IMR-90 (cell line): ENCODE results near the gene MREG. TPM values are rescaled to one million over a fixed set of nuclear protein-coding genes. Genes with fewer than 3 reads are reported as not detected.

ENCODE experiments used
- ATAC-seq: fragments of 200-7000 bp; cut with Tn5 transposase; 2 replicates; pipeline ENCODE4 v1.9.1; 2020; ENCODE audit warnings: low read depth, mild to moderate bottlenecking, moderate library complexity
- BruUV-seq: library from RNA; stranded (reverse); fragments of 400-500 nt; replicated peaks from 2 replicates; lab custom pipeline; 2021; lab: Mats Ljungman, UMichigan
- CTCF ChIA-PET: fragments of 300-600 bp; formaldehyde crosslinking; extraction: SDS; loops from one replicate; lab custom pipeline; 2021; ENCODE audit warnings: antibody characterized with exemption; lab: Yijun Ruan, JAX
- POLR2A ChIA-PET: fragments of 300-600 bp; sonication (Branson Sonifier 250); formaldehyde crosslinking; loops from one replicate; lab custom pipeline; 2022; ENCODE audit warnings: antibody characterized with exemption; ENCODE audit not compliant: unreplicated experiment; lab: Charles Lee
- DNase-seq: peaks from one replicate; pipeline ENCODE4 v3.0.0; 2013
- H2AFZ ChIP-seq: replicated peaks from 2 replicates; pipeline ENCODE3; 2013; ENCODE audit warnings: low read length, mild to moderate bottlenecking; ENCODE audit not compliant: poor library complexity
- H2AK5ac ChIP-seq: 2 replicates; pipeline ENCODE4 v1.6.1; 2013; ENCODE audit warnings: low read depth, low read length, inconsistent platforms
- H2AK9ac ChIP-seq: replicated peaks from 2 replicates; pipeline ENCODE3; 2013; ENCODE audit warnings: mild to moderate bottlenecking, low read depth, low read length, moderate library complexity; ENCODE audit not compliant: poor library complexity
- H2BK120ac ChIP-seq: 2 replicates; pipeline ENCODE4 v1.6.1; 2013; ENCODE audit warnings: low read depth, low read length, inconsistent platforms
- H2BK15ac ChIP-seq: 3 replicates; pipeline ENCODE4 v1.6.1; 2013; ENCODE audit warnings: low read depth, low read length, inconsistent platforms
- H2BK20ac ChIP-seq: 2 replicates; pipeline ENCODE4 v1.6.1; 2013; ENCODE audit warnings: low read depth, mild to moderate bottlenecking, inconsistent platforms, low read length, moderate library complexity
- H2BK5ac ChIP-seq: 2 replicates; pipeline ENCODE4 v1.6.1; 2013; ENCODE audit warnings: mild to moderate bottlenecking, low read depth, low read length, inconsistent platforms; ENCODE audit not compliant: poor library complexity, severe bottlenecking
- H3K14ac ChIP-seq: replicated peaks from 2 replicates; pipeline ENCODE4 v1.6.1; 2013; ENCODE audit warnings: low read depth, low read length, inconsistent platforms
- H3K18ac ChIP-seq: 2 replicates; pipeline ENCODE4 v1.6.1; 2013; ENCODE audit warnings: low read depth, low read length, control low read depth
- H3K23ac ChIP-seq: 2 replicates; pipeline ENCODE4 v1.6.1; 2013; ENCODE audit warnings: low read depth, low read length, inconsistent platforms
- H3K27ac ChIP-seq: 2 replicates; pipeline ENCODE4 v1.5.1; 2013; ENCODE audit warnings: mild to moderate bottlenecking, control low read depth, low read length; ENCODE audit not compliant: insufficient read depth
- H3K27me3 ChIP-seq: 2 replicates; pipeline ENCODE4 v1.6.1; 2013; ENCODE audit warnings: low read length; ENCODE audit not compliant: control insufficient read depth, insufficient read depth
- H3K36me3 ChIP-seq: 2 replicates; pipeline ENCODE4 v1.6.1; 2013; ENCODE audit warnings: low read length, mixed read lengths; ENCODE audit not compliant: control insufficient read depth, insufficient read depth
- H3K4ac ChIP-seq: 2 replicates; pipeline ENCODE4 v1.6.1; 2013; ENCODE audit warnings: low read depth, low read length, inconsistent platforms
- H3K4me1 ChIP-seq: 2 replicates; pipeline ENCODE4 v1.6.1; 2013; ENCODE audit warnings: low read length, mixed read lengths; ENCODE audit not compliant: control insufficient read depth, insufficient read depth
- H3K4me2 ChIP-seq: 2 replicates; pipeline ENCODE4 v1.6.1; 2013; ENCODE audit warnings: low read depth, mild to moderate bottlenecking, control low read depth, low read length, moderate library complexity
- H3K4me3 ChIP-seq: 2 replicates; pipeline ENCODE4 v1.5.1; 2013; ENCODE audit warnings: low read depth, mild to moderate bottlenecking, control low read depth, low read length, moderate library complexity; ENCODE audit not compliant: insufficient read depth
- H3K56ac ChIP-seq: 2 replicates; pipeline ENCODE4 v1.6.1; 2013; ENCODE audit warnings: low read length, inconsistent platforms; ENCODE audit not compliant: insufficient read depth; ENCODE audit errors: extremely low read depth
- H3K79me1 ChIP-seq, 2 experiments: 2 replicates each; pipeline ENCODE4 v1.6.1; 2013; ENCODE audit warnings: low read length in 2 of 2, inconsistent platforms in 1 of 2, low read depth in 1 of 2
- H3K9ac ChIP-seq: 2 replicates; pipeline ENCODE4 v1.6.1; 2013; ENCODE audit warnings: low read depth, low read length, control low read depth
- H3K9me1 ChIP-seq: 2 replicates; pipeline ENCODE4 v1.6.1; 2013; ENCODE audit warnings: low read length, inconsistent platforms; ENCODE audit not compliant: insufficient read depth
- H3K9me3 ChIP-seq: 2 replicates; pipeline ENCODE4 v1.6.1; 2013; ENCODE audit warnings: low read length; ENCODE audit not compliant: control insufficient read depth, insufficient read depth
- H4K20me1 ChIP-seq: 2 replicates; pipeline ENCODE4 v1.6.1; 2013; ENCODE audit warnings: low read length, inconsistent platforms; ENCODE audit not compliant: insufficient read depth
- H4K5ac ChIP-seq: 2 replicates; pipeline ENCODE4 v1.6.1; 2013; ENCODE audit warnings: mild to moderate bottlenecking, low read depth, low read length, control low read depth
- H4K8ac ChIP-seq, 2 experiments: 2 replicates each; pipeline ENCODE4 v1.6.1; 2013; ENCODE audit warnings: low read depth in 2 of 2, low read length in 2 of 2, control low read depth in 1 of 2, inconsistent platforms in 1 of 2
- H4K91ac ChIP-seq: 2 replicates; pipeline ENCODE4 v1.6.1; 2013; ENCODE audit warnings: low read depth, low read length, inconsistent platforms; ENCODE audit not compliant: insufficient read depth
- CEBPB ChIP-seq: IDR thresholded peaks from 2 replicates; pipeline ENCODE4 v1.6.1; 2012; ENCODE audit warnings: low read depth, low read length, improper control_type of control experiment
- CHD1 ChIP-seq: IDR thresholded peaks from 2 replicates; pipeline ENCODE4 v1.6.1; 2012; ENCODE audit warnings: low read depth, low read length, improper control_type of control experiment
- FOS ChIP-seq: fragments of 150-350 bp; IDR thresholded peaks from 2 replicates; pipeline ENCODE4 v1.6.1; 2016; ENCODE audit warnings: low read depth, low read length
- MAFK ChIP-seq: IDR thresholded peaks from 2 replicates; pipeline ENCODE4 v1.6.1; 2012; ENCODE audit warnings: low read depth, low read length, improper control_type of control experiment
- MAZ ChIP-seq: IDR thresholded peaks from 2 replicates; pipeline ENCODE4 v1.6.1; 2012; ENCODE audit warnings: low read depth, mild to moderate bottlenecking, low read length, improper control_type of control experiment, moderate library complexity, borderline replicate concordance
- MXI1 ChIP-seq: IDR thresholded peaks from 2 replicates; pipeline ENCODE4 v1.6.1; 2012; ENCODE audit warnings: low read depth, mild to moderate bottlenecking, low read length, moderate library complexity, borderline replicate concordance
- NFE2L2 ChIP-seq: fragments of 150-350 bp; IDR thresholded peaks from 2 replicates; pipeline ENCODE4 v1.6.1; 2016; ENCODE audit warnings: low read depth, mild to moderate bottlenecking, low read length
- POLR2A ChIP-seq: IDR thresholded peaks from 2 replicates; pipeline ENCODE4 v1.6.1; 2012; ENCODE audit warnings: mild to moderate bottlenecking, low read depth, low read length
- RAD21 ChIP-seq: IDR thresholded peaks from 2 replicates; pipeline ENCODE4 v1.6.1; 2012; ENCODE audit warnings: low read length, improper control_type of control experiment
- RCOR1 ChIP-seq: IDR thresholded peaks from 2 replicates; pipeline ENCODE4 v1.6.1; 2012; ENCODE audit warnings: mild to moderate bottlenecking, low read length, improper control_type of control experiment; ENCODE audit not compliant: insufficient replicate concordance
- SMC3 ChIP-seq: fragments of 150-350 bp; IDR thresholded peaks from 2 replicates; pipeline ENCODE4 v1.6.1; 2016; ENCODE audit warnings: low read depth, mild to moderate bottlenecking, antibody characterized with exemption, low read length, moderate library complexity
- WGBS, 2 experiments: methylation state at CpG; one replicate each; pipeline versions ENCODE4 v1.1.5 to v1.1.7; 2013; ENCODE audit warnings: missing lambda C conversion rate in 2 of 2; ENCODE audit not compliant: insufficient read length in 1 of 2; ENCODE audit errors: extremely low coverage in 2 of 2; 5-methylcytosine and 5-hydroxymethylcytosine counted together
- dilution Hi-C: fragments of 300-500 bp; cut with HindIII; formaldehyde crosslinking; loops from one replicate; pipeline ENCODE4 v1.14.3; 2018; ENCODE audit warnings: low sequenced_read_pairs; ENCODE audit not compliant: unreplicated experiment
- in situ Hi-C: fragments of 300-500 bp; cut with MboI; formaldehyde crosslinking; loops from 3 replicates; pipeline ENCODE4 v1.14.3; 2019; ENCODE audit warnings: low sequenced_read_pairs, inconsistent platforms, mixed read lengths
- intact Hi-C: fragments of 100-400 bp; cut with micrococcal nuclease; formaldehyde crosslinking; loops from 2 replicates; pipeline ENCODE4 v1.10.0; 2022
- polyA plus RNA-seq, 3 experiments: library from polyadenylated mRNA; depleted of rRNA; stranded (reverse); fragments of >200 nt; gene quantifications; 2 replicates each; pipeline ENCODE4 v1.2.3, GENCODE V29; 2012; ENCODE audit warnings: low replicate concordance in 1 of 3
- total RNA-seq: library from RNA; depleted of rRNA; stranded (reverse); fragments of >200 nt; gene quantifications from 2 replicates; pipeline ENCODE4 v1.2.3, GENCODE V29; 2012
- TF ChIP-seq, protein P1 (sequence below): fragments of 150-350 bp; IDR thresholded peaks from 2 replicates; pipeline ENCODE4 v1.6.1; 2017; ENCODE audit warnings: mild to moderate bottlenecking, antibody characterized with exemption, low read length, low read depth
- TF ChIP-seq, protein P2 (sequence below): fragments of 150-350 bp; IDR thresholded peaks from 2 replicates; pipeline ENCODE4 v1.6.1; 2016; ENCODE audit warnings: low read depth, mild to moderate bottlenecking, low read length, moderate library complexity, borderline replicate concordance

The MREG gene
- total and polyA plus RNA-seq, 2 of the 4 experiments (the other 2 are of a cell fraction): 1.0 to 1.8 TPM

DNA sequence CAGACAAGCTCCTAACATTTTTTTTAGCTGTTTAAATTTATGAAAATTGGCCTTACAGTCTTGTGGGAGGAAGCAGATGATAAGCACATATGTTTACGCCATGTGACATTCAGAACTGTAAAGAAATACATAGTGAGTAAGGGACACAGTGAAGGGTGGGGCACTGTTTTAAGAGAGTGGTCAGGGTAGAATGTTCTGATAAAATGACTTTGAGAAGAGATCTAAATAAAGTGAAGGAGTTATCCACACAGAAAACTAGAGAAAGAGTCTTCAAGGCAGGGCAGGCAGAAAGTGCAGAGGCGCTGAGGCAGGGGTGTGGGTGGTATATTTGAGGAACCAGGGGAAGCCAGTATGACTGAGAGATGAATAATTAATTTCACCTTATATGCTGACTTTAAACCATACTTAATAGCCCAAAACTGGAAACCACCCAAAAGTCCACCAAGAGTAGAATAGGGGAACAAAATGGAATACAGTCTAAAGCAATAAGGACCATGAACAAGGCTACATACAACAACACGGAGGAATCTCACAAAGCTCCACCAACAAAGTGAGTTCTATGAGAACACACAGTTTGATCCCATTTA lies 8.6 kb downstream of the MREG start:
- in situ Hi-C loops (no loop called here), intact Hi-C loops (no loop called here), dilution Hi-C loops (no loop called here)
- H2AFZ ChIP-seq: no peak overlapping the region
- no peak overlapping the region for H3K4me3 ChIP-seq
- H3K4ac ChIP-seq: no peak overlapping the region
- H2AK9ac ChIP-seq: no peak overlapping the region
- CTCF ChIA-PET: no interaction called here
- no peaks in the 10 kb centered on the region for H3K4me1 ChIP-seq
- H3K23ac ChIP-seq: no peak overlapping the region
- BruUV-seq: no TSS peak
- no peak overlapping the region for H3K18ac ChIP-seq
- H4K8ac ChIP-seq: no peak overlapping the region
- H3K36me3 ChIP-seq: no peaks in the 10 kb centered on the region
- no peak overlapping the region for H2BK5ac ChIP-seq
- no peak overlapping the region for H3K4me2 ChIP-seq
- H3K9ac ChIP-seq: no peak overlapping the region
- no peaks in the 10 kb centered on the region for H3K79me1 ChIP-seq
- WGBS, 2 experiments: 100% methylated on average over 1 of the region's 3 CpGs; no CpG with 5 or more reads in 1 of the 2 experiments
- H3K27me3 ChIP-seq: no peaks in the 10 kb centered on the region
- H2BK20ac ChIP-seq: no peak overlapping the region
- H2AK5ac ChIP-seq: no peak overlapping the region
- no peak overlapping the region for H2BK15ac ChIP-seq
- no peak overlapping the region for H4K5ac ChIP-seq
- no peak overlapping the region for H4K91ac ChIP-seq
- H3K14ac ChIP-seq: no peak overlapping the region
- no peaks in the 10 kb centered on the region for H4K20me1 ChIP-seq
- no peak overlapping the region for H3K27ac ChIP-seq
- no peaks in the 10 kb centered on the region for H3K9me3 ChIP-seq
- no peaks in the 10 kb centered on the region for H3K9me1 ChIP-seq
- no peak for DNase-seq
- no peak overlapping the region for H3K56ac ChIP-seq
- H2BK120ac ChIP-seq: no peak overlapping the region
- POLR2A ChIA-PET: no interaction called here
- TF ChIP-seq, protein P1, sequence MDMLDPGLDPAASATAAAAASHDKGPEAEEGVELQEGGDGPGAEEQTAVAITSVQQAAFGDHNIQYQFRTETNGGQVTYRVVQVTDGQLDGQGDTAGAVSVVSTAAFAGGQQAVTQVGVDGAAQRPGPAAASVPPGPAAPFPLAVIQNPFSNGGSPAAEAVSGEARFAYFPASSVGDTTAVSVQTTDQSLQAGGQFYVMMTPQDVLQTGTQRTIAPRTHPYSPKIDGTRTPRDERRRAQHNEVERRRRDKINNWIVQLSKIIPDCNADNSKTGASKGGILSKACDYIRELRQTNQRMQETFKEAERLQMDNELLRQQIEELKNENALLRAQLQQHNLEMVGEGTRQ: no peak
- TF ChIP-seq, protein P2, sequence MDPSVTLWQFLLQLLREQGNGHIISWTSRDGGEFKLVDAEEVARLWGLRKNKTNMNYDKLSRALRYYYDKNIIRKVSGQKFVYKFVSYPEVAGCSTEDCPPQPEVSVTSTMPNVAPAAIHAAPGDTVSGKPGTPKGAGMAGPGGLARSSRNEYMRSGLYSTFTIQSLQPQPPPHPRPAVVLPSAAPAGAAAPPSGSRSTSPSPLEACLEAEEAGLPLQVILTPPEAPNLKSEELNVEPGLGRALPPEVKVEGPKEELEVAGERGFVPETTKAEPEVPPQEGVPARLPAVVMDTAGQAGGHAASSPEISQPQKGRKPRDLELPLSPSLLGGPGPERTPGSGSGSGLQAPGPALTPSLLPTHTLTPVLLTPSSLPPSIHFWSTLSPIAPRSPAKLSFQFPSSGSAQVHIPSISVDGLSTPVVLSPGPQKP: no peak
- TF ChIP-seq NFE2L2 (no peak), CEBPB (no peak), MAFK (no peak), RCOR1 (no peak), MXI1 (no peak), FOS (no peak), RAD21 (no peak), MAZ (no peak), POLR2A (no peak), CHD1 (no peak), SMC3 (no peak)
- no peak for ATAC-seq
